C4-2B (cell line): ENCODE measurements around the gene SLC22A5.
A peak's percentile ranks its signal among the peaks of the same experiment; 100 is the strongest.

ENCODE experiments used
- H3K27ac ChIP-seq: fragments of 450-650 bp; 2 replicates; pipeline ENCODE4 v1.5.1; 2017
- CTCF ChIP-seq: fragments of 450-650 bp; conservative IDR thresholded peaks from 2 replicates; pipeline ENCODE4 v1.5.1; 2017; ENCODE audit warnings: mild to moderate bottlenecking
- ZFX ChIP-seq: fragments of 450-650 bp; IDR thresholded peaks from 2 replicates; pipeline ENCODE4 v1.6.1; 2017

Gene SLC22A5

GRCh38 chr5:132429463-132430440, 60.2 kb downstream of the SLC22A5 start:
- no peak for TF ChIP-seq ZFX
- no peak for TF ChIP-seq CTCF
- H3K27ac ChIP-seq = peak overlapping the region; percentile 18

- no peak overlapping the region for H3K27ac ChIP-seq
- TF ChIP-seq ZFX (no peak), CTCF (no peak)
Observed at GRCh38 chr5:132430746-132431145, 61.2 kb downstream of the SLC22A5 start.

DNA sequence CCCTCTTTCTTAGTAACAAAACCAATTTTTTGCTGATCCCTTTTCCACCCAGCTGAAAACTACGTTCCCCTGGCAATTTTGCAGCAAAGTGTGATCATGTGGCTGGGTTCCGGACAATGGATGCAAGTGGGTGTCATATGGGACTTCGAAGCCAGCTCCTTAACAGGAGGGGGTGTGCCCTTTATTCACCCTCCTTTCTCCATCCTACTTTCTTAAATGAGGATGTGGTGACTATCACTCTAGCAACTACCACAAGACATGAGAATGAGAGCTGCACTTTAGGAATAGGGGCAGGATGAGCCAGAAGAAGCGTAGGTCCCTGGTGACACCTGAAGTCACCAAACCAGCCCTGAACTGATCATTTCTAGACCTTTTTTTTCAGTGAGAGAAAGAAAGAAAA, 62.1 kb downstream of the SLC22A5 start:
- H3K27ac ChIP-seq = no peak overlapping the region
- TF ChIP-seq CTCF (no peak), ZFX (no peak)

DNA sequence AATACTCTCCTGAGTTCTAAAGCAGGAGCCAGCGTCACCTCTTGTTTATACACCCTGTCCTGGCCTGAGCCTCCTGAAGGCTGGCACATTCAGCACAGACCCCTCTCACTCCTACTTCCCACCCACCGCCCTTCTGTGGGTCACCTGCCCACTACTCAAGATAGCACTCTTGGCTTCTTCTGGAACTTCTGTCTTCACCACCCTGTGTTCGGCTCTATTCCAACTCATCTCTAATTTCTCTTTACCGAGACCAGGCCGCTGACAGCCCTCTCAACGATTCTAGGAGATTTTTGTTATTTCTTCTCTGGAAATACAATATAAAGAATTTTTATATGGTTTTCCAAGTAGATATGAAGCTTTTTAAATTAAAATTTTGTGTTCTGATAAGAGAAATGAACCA, 63.6 kb downstream of the SLC22A5 start:
- no peak overlapping the region for H3K27ac ChIP-seq
- TF ChIP-seq ZFX (no peak), CTCF (no peak)

DNA sequence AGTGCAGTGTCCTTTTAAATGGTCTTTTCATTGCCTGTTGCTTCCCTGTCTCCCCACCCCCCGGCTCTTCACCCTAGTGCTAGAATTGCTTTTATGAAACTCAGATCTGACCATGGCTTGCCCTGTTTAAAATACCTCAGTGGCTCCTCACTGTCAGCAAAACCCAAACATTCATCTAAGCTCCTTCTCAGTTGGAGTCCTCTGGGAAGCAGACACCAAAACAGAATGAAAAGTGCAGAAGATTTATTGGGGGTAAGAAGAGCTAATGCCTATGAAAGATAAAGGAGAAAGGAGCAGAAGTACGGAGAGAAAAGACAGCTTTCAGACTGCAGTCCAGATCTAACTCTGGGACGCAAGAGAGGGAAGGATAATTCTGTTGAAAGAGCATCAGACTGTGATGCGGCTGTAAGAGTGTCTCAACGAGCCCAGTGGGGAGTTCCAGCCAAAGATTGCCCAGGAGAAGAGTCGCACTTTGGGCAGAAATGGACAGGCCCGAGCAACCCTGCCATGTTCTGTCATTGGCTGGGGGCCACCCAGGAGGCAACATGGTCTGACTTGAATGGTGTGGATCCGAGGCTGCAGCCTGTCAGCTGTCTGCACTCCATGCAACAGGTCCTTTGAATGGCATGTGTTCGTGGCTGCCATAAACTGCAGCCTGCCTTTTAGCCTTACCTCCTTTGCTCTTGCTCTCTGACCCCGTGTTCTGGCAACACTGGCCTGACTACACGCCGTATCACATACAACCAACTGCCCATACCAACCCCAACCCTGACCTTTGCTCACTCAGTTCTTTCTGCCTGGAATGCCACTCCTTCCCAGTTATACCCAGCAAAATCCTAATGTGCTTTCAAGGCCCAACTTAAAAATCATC, 65.1 kb downstream of the SLC22A5 start:
- no peak overlapping the region for H3K27ac ChIP-seq
- TF ChIP-seq CTCF = no peak

DNA sequence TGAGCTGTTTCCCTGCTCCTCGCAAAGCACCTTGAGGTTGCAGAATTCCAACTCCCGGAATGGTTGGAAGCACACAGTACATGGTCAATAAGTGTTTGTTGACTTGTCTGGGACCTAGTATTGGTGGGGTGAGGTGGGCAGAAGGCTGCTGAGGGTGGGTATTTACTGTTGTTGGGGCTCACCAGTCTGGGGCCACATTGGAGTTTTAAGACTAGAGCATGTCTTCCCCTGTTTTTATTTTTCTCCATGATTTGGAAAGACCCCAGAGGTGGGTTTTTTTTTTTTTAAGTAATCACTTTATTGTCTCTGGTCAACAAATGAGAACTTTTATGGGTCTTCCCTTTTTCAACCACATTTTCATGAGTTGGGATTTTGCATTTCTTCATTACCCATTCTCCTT, 65.9 kb downstream of the SLC22A5 start:
- no peak overlapping the region for H3K27ac ChIP-seq
- TF ChIP-seq ZFX = no peak
- TF ChIP-seq CTCF = no peak

DNA sequence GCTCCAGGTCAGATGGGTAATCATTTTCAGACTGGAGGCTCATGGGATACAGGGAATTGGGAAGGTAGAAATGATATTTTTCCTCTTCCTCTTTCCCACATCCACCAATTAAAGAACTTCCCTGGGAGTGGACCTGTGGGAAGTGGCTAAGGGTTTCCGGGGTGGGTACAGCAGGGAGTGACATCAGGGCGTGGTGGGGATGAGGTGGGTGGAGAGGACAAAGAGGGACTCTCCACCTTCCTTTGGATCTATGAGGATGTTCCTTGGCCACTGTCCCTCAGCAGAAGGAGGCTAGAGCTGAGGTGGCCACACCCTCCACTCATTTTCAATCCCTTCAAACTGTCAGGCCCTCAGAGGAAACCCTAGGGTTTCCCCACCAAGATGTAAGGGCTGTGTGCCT, 66.4 kb downstream of the SLC22A5 start:
- H3K27ac ChIP-seq = no peak overlapping the region
- TF ChIP-seq CTCF (no peak), ZFX (no peak)
